HEK293 (cell line): ENCODE measurements around the gene MLLT10.

Experiments used
- CTCF ChIA-PET: fragments of 350-600 bp; formaldehyde crosslinking; extraction: SDS; loops from one replicate; lab custom pipeline; 2021; ENCODE audit warnings: antibody characterized with exemption; lab: Yijun Ruan, JAX
- POLR2A ChIA-PET: fragments of 300-600 bp; formaldehyde crosslinking; extraction: SDS; loops from one replicate; lab custom pipeline; 2020; ENCODE audit warnings: antibody characterized with exemption, inconsistent platforms; lab: Yijun Ruan, JAX
- H3K27ac ChIP-seq: fragments of 200-500 bp; sonication (Bioruptor generic); 2 replicates; pipeline ENCODE4 v1.5.1; 2014; ENCODE audit warnings: low read depth, low read length, control low read depth, inconsistent platforms; ENCODE audit errors: extremely low read depth
- H3K36me3 ChIP-seq, 2 experiments: fragments of 200-500 bp in 1 of 2; sonication (Bioruptor generic) in 1 of 2; 1 replicate in 1 of 2; 2 replicates in 1 of 2; pipeline ENCODE4 v1.5.1; 2014 to 2017; ENCODE audit warnings: inconsistent platforms in 2 of 2, low read length in 2 of 2; ENCODE audit not compliant: control insufficient read depth in 2 of 2, insufficient read depth in 1 of 2
- H3K4me1 ChIP-seq: fragments of 200-500 bp; sonication (Bioruptor generic); 2 replicates; pipeline ENCODE4 v1.5.1; 2014; ENCODE audit warnings: mild to moderate bottlenecking, low read length, inconsistent platforms; ENCODE audit not compliant: control insufficient read depth, insufficient read depth
- H3K4me3 ChIP-seq: 2 replicates; pipeline ENCODE4 v1.5.1; 2011; ENCODE audit warnings: low read depth, mild to moderate bottlenecking, control low read depth, low read length, moderate library complexity
- H3K9me3 ChIP-seq: fragments of 200-500 bp; sonication (Bioruptor generic); 2 replicates; pipeline ENCODE4 v1.5.1; 2014; ENCODE audit warnings: low read depth, low read length, inconsistent platforms; ENCODE audit not compliant: control insufficient read depth, insufficient read depth
- EGR2 ChIP-seq: fragments of 450-650 bp; formaldehyde crosslinking; IDR thresholded peaks from 2 replicates; pipeline ENCODE4 v1.5.1; 2016; ENCODE audit warnings: low read depth, missing biosample characterization, missing genetic modification characterization
- GLIS1 ChIP-seq: fragments of 450-650 bp; formaldehyde crosslinking; IDR thresholded peaks from 2 replicates; pipeline ENCODE4 v1.5.1; 2016; ENCODE audit warnings: missing biosample characterization, missing genetic modification characterization
- PATZ1 ChIP-seq: fragments of 450-650 bp; formaldehyde crosslinking; IDR thresholded peaks from 2 replicates; pipeline ENCODE4 v1.5.1; 2016; ENCODE audit warnings: missing biosample characterization, missing genetic modification characterization
- PRDM6 ChIP-seq: fragments of 450-650 bp; formaldehyde crosslinking; IDR thresholded peaks from 2 replicates; pipeline ENCODE4 v1.5.1; 2017; ENCODE audit warnings: missing biosample characterization, missing genetic modification characterization
- REPIN1 ChIP-seq: fragments of 450-650 bp; formaldehyde crosslinking; IDR thresholded peaks from 2 replicates; pipeline ENCODE4 v1.5.1; 2017; ENCODE audit warnings: missing biosample characterization, missing genetic modification characterization, low read depth
- ZFP3 ChIP-seq: fragments of 450-650 bp; formaldehyde crosslinking; IDR thresholded peaks from 2 replicates; pipeline ENCODE4 v1.5.1; 2016; ENCODE audit warnings: low read depth, missing biosample characterization, missing genetic modification characterization
- ZNF202 ChIP-seq: fragments of 450-650 bp; formaldehyde crosslinking; IDR thresholded peaks from 2 replicates; pipeline ENCODE4 v1.5.1; 2016; ENCODE audit warnings: missing biosample characterization, missing genetic modification characterization, borderline replicate concordance
- ZNF23 ChIP-seq: fragments of 450-650 bp; formaldehyde crosslinking; IDR thresholded peaks from 2 replicates; pipeline ENCODE4 v1.5.1; 2016; ENCODE audit warnings: missing biosample characterization, missing genetic modification characterization, borderline replicate concordance
- ZNF555 ChIP-seq: fragments of 450-650 bp; formaldehyde crosslinking; conservative IDR thresholded peaks from 2 replicates; pipeline ENCODE4 v1.5.1; 2017; ENCODE audit warnings: missing biosample characterization, mild to moderate bottlenecking, missing genetic modification characterization, inconsistent platforms
- ZNF596 ChIP-seq: fragments of 450-650 bp; IDR thresholded peaks from 2 replicates; pipeline ENCODE4 v1.5.0; 2018; ENCODE audit warnings: missing biosample characterization, mild to moderate bottlenecking, missing genetic modification characterization, moderate library complexity
- ZNF610 ChIP-seq: fragments of 450-650 bp; formaldehyde crosslinking; IDR thresholded peaks from 2 replicates; pipeline ENCODE4 v1.5.1; 2016; ENCODE audit warnings: missing biosample characterization, missing genetic modification characterization, borderline replicate concordance
- ZNF707 ChIP-seq: fragments of 450-650 bp; formaldehyde crosslinking; IDR thresholded peaks from 2 replicates; pipeline ENCODE4 v1.5.1; 2016; ENCODE audit warnings: missing biosample characterization, missing genetic modification characterization
- ZNF76 ChIP-seq: fragments of 450-650 bp; formaldehyde crosslinking; IDR thresholded peaks from 2 replicates; pipeline ENCODE4; 2016; ENCODE audit warnings: low read depth, missing biosample characterization, missing genetic modification characterization, borderline replicate concordance
- ZNF791 ChIP-seq: fragments of 450-650 bp; formaldehyde crosslinking; IDR thresholded peaks from 2 replicates; pipeline ENCODE4 v1.5.1; 2016; ENCODE audit warnings: missing biosample characterization, missing genetic modification characterization
- TF ChIP-seq, protein P1 (sequence below): fragments of 450-650 bp; formaldehyde crosslinking; IDR thresholded peaks from 2 replicates; pipeline ENCODE4 v1.5.1; 2016; ENCODE audit warnings: missing biosample characterization, missing genetic modification characterization
- TF ChIP-seq, protein P2 (sequence below): fragments of 450-650 bp; formaldehyde crosslinking; IDR thresholded peaks from 2 replicates; pipeline ENCODE4 v1.5.1; 2017; ENCODE audit warnings: missing biosample characterization, missing genetic modification characterization

MLLT10 gene

GRCh38 chr10:21509341-21510240 is 24.4 kb upstream of the MLLT10 start:
- H3K4me3 ChIP-seq = no peak overlapping the region
- H3K4me1 ChIP-seq = peaks cover 27% of the 10 kb centered on the region
- CTCF ChIA-PET = no interaction called here
- no peaks in the 10 kb centered on the region for H3K9me3 ChIP-seq
- no peaks in the 10 kb centered on the region for H3K36me3 ChIP-seq
- POLR2A ChIA-PET = no interaction called here
- TF ChIP-seq REPIN1 (tag by site-specific recombination) (no peak), ZNF202 (tag by site-specific recombination) (no peak; the same call in none of the 2 replicates), ZNF23 (tag by site-specific recombination) (no peak), EGR2 (tag by site-specific recombination) (no peak), ZNF791 (no peak)
- no peak overlapping the region for H3K27ac ChIP-seq

DNA sequence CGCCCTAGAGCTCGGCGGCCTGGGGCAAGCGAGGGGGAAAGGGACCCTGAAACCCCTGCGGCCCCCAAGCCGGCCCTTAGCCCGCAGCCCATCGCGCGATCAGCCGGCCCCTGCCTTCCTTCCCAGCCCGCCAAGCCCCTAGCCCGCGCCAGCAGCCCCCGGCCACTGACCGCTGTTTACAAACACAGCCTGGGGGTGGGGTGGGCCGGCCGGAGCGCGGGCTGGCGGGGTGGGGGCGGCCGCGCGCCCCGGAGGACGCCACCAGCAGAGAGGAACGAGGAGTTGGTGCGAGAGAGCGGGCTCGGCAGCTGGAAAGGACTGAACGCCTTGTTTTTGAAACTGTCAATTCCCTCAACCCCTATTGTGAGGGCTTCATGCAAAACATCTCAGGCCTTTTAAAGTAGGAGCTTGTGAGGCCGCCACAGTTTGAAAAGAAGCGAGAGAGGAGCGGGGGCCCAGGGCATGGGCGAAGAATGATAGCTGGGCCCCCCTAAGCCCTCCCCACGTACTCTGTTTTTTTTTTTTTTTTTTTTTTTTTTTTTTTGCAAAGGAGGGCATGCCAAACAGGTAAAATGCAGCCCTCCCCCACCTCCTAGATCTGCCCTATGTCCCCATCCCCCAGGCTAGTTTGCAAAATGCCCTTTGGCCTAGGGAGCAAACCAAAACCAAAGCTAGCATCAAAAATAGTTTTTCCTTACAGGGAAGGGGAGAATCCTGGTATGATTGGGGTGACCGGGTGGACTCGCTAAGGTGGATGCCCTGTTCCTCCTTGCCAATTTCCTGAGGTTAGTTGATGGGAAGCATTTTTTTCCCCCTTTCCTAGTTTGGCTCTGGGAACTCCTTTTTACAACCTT is 23.6 kb upstream of the MLLT10 start:
- TF ChIP-seq PATZ1 (tag by site-specific recombination) = 0 out of 2 replicates have a peak, but pooled peaks have one; percentile 35
- TF ChIP-seq ZNF610 (tag by site-specific recombination) = no peak
- TF ChIP-seq GLIS1 (tag by site-specific recombination) = no peak
- TF ChIP-seq, protein P1, sequence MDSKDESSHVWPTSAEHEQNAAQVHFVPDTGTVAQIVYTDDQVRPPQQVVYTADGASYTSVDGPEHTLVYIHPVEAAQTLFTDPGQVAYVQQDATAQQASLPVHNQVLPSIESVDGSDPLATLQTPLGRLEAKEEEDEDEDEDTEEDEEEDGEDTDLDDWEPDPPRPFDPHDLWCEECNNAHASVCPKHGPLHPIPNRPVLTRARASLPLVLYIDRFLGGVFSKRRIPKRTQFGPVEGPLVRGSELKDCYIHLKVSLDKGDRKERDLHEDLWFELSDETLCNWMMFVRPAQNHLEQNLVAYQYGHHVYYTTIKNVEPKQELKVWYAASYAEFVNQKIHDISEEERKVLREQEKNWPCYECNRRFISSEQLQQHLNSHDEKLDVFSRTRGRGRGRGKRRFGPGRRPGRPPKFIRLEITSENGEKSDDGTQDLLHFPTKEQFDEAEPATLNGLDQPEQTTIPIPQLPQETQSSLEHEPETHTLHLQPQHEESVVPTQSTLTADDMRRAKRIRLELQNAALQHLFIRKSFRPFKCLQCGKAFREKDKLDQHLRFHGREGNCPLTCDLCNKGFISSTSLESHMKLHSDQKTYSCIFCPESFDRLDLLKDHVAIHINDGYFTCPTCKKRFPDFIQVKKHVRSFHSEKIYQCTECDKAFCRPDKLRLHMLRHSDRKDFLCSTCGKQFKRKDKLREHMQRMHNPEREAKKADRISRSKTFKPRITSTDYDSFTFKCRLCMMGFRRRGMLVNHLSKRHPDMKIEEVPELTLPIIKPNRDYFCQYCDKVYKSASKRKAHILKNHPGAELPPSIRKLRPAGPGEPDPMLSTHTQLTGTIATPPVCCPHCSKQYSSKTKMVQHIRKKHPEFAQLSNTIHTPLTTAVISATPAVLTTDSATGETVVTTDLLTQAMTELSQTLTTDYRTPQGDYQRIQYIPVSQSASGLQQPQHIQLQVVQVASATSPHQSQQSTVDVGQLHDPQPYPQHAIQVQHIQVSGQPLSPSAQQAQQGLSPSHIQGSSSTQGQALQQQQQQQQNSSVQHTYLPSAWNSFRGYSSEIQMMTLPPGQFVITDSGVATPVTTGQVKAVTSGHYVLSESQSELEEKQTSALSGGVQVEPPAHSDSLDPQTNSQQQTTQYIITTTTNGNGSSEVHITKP (tag by site-specific recombination) = 0 out of 2 replicates have a peak, but pooled peaks have one; percentile 11
- no peak for TF ChIP-seq ZFP3 (tag by site-specific recombination)
- TF ChIP-seq ZNF596 (tag by site-specific recombination) = 0 out of 2 replicates have a peak, but pooled peaks have one; percentile 28
- TF ChIP-seq ZNF76 (tag by site-specific recombination) = no peak
- TF ChIP-seq, all 188 proteins: peak for 3
- peaks cover 33% of the 10 kb centered on the region for H3K4me1 ChIP-seq
- no peak overlapping the region for H3K27ac ChIP-seq
- ChIA-PET CTCF (no interaction called here), POLR2A (no interaction called here)
- no peaks in the 10 kb centered on the region for H3K36me3 ChIP-seq
- H3K9me3 ChIP-seq = no peaks in the 10 kb centered on the region
- no peak overlapping the region for H3K4me3 ChIP-seq

GRCh38 chr10:21511095-21511570 is 22.9 kb upstream of the MLLT10 start:
- H3K27ac ChIP-seq = no peak overlapping the region
- CTCF ChIA-PET = no interaction called here

More at GRCh38 chr10:21511095-21511570, 22.9 kb upstream of the MLLT10 start:
- POLR2A ChIA-PET = no interaction called here
- TF ChIP-seq, protein P2, sequence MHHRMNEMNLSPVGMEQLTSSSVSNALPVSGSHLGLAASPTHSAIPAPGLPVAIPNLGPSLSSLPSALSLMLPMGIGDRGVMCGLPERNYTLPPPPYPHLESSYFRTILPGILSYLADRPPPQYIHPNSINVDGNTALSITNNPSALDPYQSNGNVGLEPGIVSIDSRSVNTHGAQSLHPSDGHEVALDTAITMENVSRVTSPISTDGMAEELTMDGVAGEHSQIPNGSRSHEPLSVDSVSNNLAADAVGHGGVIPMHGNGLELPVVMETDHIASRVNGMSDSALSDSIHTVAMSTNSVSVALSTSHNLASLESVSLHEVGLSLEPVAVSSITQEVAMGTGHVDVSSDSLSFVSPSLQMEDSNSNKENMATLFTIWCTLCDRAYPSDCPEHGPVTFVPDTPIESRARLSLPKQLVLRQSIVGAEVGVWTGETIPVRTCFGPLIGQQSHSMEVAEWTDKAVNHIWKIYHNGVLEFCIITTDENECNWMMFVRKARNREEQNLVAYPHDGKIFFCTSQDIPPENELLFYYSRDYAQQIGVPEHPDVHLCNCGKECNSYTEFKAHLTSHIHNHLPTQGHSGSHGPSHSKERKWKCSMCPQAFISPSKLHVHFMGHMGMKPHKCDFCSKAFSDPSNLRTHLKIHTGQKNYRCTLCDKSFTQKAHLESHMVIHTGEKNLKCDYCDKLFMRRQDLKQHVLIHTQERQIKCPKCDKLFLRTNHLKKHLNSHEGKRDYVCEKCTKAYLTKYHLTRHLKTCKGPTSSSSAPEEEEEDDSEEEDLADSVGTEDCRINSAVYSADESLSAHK (tag by site-specific recombination) = peak; percentile 54; the same call in 1 of the 2 replicates
- TF ChIP-seq PRDM6 (tag by site-specific recombination) (0 out of 2 replicates have a peak, but pooled peaks have one; percentile 42), ZNF555 (tag by site-specific recombination) (no peak), ZNF707 (no peak)
- H3K4me3 ChIP-seq = no peak overlapping the region
- peaks cover 27% of the 10 kb centered on the region for H3K4me1 ChIP-seq
- H3K9me3 ChIP-seq = no peaks in the 10 kb centered on the region
- no peaks in the 10 kb centered on the region for H3K36me3 ChIP-seq
